IPS-NIHi7 (cell line): ENCODE data around the gene NEUROG2.

Source experiments
- DNase-seq: peaks from one replicate; pipeline ENCODE4 v3.0.0; 2012; ENCODE audit warnings: mixed read lengths; ENCODE audit errors: extremely low spot score

NEUROG2 gene

GRCh38 chr4:112521123-112522023 lies 5.4 kb upstream of the NEUROG2 start:
- no peak for DNase-seq

- peak; percentile 20 for DNase-seq
Measured at GRCh38 chr4:112520598-112521122, 4.7 kb upstream of the NEUROG2 start.

- DNase-seq: no peak
Measured at GRCh38 chr4:112519689-112520597, 4.0 kb upstream of the NEUROG2 start.

- no peak for DNase-seq
Measured at GRCh38 chr4:112518675-112519074, 2.7 kb upstream of the NEUROG2 start.

GRCh38 chr4:112517911-112518310 lies 1.9 kb upstream of the NEUROG2 start:
- DNase-seq: no peak

GRCh38 chr4:112517067-112517634 lies 1.2 kb upstream of the NEUROG2 start:
- DNase-seq: peak; percentile 31

DNA sequence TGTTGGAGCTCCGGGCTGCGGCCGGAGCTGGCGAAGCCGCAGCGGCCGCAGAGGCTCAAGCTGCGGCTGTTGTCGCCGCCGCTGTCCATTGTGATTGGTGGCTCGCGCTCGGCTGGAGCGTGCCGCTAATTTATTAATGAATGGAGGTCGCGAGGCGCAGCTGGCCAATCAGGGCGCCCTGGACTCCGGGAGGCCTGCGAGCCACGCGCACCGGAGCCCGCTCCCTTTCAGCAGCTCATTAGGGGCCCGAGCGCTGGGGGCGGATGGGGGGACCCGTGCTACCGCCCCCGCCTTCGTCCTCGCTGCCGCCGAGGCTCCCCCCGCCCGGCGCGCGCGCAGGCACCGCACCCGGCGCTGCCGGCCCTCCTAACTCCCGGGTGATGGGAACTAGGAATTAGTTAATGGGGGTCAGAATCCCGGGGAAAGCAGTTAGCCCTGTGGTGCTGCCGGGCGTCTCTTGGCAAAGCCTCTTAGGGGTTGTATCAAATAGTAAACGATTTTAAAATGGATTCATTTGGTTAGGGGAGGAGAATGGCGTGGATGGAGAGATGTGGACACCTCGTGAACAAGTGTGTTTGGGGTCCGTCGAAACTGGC lies 589 bp upstream of the NEUROG2 start:
- DNase-seq: peak; percentile 63

GRCh38 chr4:112515198-112516065 lies 548 bp downstream of the NEUROG2 start:
- DNase-seq: peak; percentile 40

- peak; percentile 34 for DNase-seq
Measured at GRCh38 chr4:112514647-112515197, 1.3 kb downstream of the NEUROG2 start.

GRCh38 chr4:112513971-112514646 lies 1.9 kb downstream of the NEUROG2 start:
- DNase-seq: peak; percentile 26

GRCh38 chr4:112511803-112512118 lies 4.2 kb downstream of the NEUROG2 start:
- no peak for DNase-seq

DNA sequence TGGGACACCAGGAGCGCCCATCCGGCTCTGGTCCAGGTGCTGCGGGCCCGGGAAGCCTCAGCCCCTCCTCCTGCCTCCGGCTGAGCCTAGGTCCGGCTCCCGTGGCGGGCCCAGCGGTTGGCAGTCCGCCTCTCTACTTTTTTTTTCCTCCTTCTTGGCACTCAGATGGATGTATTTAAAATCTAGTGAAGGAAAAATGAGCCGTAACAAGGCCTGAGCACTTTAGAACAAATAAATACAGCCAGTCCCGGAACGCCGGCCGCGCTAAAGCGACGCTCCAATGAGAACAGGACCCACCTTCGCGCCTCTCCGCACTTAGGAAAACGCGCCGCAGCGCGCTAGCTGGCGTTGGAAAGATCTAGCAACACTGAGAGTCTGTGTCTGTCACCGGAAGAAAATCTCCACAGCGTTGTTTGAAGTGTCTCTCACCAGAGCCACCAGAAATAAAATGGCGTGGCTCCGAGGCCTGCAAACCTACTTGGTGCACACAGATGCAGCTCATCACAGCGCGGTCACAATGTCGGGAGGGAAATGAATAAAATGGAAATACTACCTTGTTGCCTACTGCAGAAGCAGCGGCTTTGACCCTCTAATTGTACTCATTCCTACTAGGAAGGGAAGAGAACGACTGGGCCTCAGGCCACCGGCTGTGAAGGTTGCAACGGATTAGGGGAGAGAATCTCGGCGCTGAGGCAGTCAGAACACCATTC lies 4.7 kb downstream of the NEUROG2 start:
- DNase-seq: no peak

DNA sequence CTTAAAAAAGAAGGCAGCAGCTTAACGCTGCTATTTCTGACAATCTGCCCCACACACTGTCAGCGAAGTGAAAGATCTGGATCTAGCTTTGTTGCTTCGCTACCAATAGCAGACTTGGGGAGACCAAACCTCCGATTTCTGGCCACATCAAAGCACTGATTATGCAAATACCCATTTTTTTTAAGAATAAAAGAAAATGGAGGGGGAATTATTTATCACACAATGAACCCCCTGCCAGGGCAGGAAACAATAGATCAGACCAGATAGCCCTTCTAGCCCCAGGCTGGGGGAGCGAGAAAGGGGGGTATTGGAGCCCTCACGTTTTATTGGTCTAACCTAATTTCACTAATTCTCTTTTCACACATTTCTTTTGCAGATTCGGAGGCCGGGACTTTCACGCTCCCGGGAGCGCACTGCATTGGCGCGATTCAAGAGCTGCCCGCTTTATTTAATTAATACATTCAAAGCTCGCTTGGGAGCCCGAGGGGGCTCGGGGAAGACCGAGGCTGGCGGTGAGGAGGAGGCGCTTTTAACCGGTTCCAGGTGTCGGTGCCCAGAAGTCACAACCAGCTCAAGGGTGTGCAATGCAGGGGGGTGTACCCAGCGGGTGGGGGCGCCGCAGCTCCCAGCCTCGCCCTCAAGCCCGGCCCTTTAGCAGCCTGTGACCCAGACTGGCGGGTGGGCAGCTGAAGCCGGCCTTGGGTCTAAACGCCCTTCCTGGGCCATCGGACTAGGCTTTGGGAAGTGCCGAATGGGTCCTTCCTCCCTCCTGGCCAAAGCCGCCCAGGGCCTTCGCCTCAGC lies 5.5 kb downstream of the NEUROG2 start:
- peak; percentile 30 for DNase-seq

DNA sequence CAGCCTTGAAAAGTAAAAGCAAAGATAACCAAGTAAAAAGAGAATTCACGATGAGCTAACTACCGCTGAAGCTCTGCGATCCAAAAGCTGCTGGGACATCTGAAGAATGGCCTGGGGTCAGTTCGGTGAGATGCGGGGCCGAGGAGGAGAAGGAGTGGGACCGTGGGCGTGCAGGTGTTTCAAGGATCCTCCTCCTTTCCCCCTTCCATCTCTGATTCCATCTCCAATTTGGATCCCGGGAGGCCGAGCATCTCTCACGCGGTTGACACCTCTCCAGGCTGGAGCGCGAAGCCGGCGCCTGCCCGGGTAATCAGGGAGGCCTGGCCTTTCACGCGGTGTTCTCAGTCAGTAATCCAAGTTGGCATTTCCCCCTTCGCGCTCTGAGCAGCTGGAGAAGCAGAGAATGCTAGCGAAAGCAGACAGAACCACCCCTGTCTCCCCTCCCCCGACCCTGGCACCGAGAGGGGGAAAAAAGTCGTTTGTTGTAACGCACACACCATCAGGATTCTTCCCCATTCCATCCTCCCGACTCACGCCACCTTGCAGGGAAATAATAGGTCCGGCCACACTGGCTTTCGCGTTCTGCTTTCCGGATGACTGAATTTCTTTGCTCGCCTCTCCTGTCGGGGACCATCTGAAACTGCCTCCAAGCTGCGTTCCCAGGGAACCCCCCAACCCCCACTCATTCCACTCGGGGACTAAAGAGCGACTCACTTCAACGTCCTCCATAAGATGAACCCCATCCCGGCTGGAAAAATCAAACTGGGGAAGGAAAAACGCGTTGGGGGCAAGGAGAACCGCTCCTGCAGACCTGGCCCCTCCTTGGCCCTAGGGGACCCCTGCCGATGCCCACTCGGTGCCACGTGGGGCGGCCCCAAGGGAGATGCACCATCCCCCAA lies 6.5 kb downstream of the NEUROG2 start:
- DNase-seq: no peak

DNA sequence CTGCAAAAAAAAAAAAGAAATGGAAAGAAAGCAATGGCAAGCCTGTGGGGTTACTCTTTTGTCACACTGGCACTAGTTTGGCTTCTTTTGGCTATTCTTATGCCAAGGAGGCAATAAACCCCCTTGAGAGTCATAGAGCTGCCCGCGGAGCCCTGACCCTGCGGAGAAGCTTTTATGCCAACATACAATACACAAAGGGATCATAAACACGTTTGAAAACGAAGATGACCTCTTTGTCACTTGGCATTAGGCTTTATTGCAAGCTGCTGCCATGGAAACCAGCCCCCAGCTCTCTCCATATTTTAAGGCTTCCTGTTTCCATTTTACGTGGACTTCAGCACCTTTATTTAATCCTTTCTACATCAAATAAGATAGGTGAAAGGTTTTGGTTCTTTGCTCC lies 7.6 kb downstream of the NEUROG2 start:
- no peak for DNase-seq

GRCh38 chr4:112504807-112505206 lies 11.2 kb downstream of the NEUROG2 start:
- DNase-seq: no peak

GRCh38 chr4:112502871-112503270 lies 13.1 kb downstream of the NEUROG2 start:
- no peak for DNase-seq
